Subcutaneous abdominal adipose tissue (tissue), 5 donors: ENCODE measurements around the gene CD226.

ENCODE experiments used
- H3K27ac ChIP-seq: one replicate; pipeline ENCODE4 v1.7.0; 2013; ENCODE audit warnings: low read depth, mild to moderate bottlenecking, inconsistent platforms, low read length, moderate library complexity
- H3K27me3 ChIP-seq, 5 donors: one replicate each; pipeline ENCODE4 v1.7.0; 2013; ENCODE audit warnings: low read length in 5 of 5, inconsistent platforms in 1 of 5; ENCODE audit not compliant: control insufficient read depth in 5 of 5, insufficient read depth in 4 of 5
- H3K36me3 ChIP-seq, 5 donors: one replicate each; pipeline ENCODE4 v1.7.0; 2013; ENCODE audit warnings: low read length in 5 of 5; ENCODE audit not compliant: control insufficient read depth in 5 of 5, insufficient read depth in 5 of 5
- H3K4me1 ChIP-seq, 5 donors: one replicate each; pipeline ENCODE4 v1.7.0; 2013; ENCODE audit warnings: low read length in 5 of 5, mild to moderate bottlenecking in 3 of 5, moderate library complexity in 1 of 5; ENCODE audit not compliant: control insufficient read depth in 5 of 5, insufficient read depth in 5 of 5
- H3K4me3 ChIP-seq, 5 donors: one replicate each; pipeline ENCODE4 v1.7.0; 2013; ENCODE audit warnings: low read length in 5 of 5, low read depth in 1 of 5
- H3K9ac ChIP-seq, 5 donors: one replicate each; pipeline ENCODE4 v1.7.0; 2013; ENCODE audit warnings: low read length in 5 of 5, mild to moderate bottlenecking in 4 of 5, moderate library complexity in 3 of 5
- H3K9me3 ChIP-seq, 5 donors: one replicate each; pipeline ENCODE4 v1.7.0; 2013; ENCODE audit warnings: low read length in 5 of 5; ENCODE audit not compliant: control insufficient read depth in 5 of 5
- donor health status: healthy.
- donor health status: healthy.
- donor health status: healthy.
- donor health status: healthy.
- donor health status: healthy.

Gene CD226

DNA sequence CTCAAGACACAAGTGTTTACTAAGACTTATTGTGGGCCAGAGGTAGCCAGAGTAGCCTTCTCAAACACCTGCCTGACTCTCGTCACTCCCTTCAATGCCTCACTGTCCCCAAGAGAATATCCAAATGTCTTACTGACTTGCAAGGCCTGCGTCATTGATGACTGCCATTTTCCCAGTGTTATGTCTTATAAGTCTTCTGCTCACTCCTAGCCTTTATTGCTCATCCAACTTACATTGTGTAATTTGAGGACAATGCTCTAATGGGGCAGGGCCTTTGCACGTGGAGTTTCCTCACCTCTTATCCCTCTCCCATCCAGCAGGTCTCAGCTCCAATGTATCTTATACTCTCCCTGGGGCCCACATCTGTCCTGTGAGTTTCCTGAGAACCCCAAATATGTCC, 10.1 kb upstream of the CD226 start:
- H3K36me3 ChIP-seq: no peaks in the 10 kb centered on the region
- peaks cover 0 to 2% (median 0%) of the 10 kb centered on the region in 5 donors for H3K4me1 ChIP-seq
- H3K9me3 ChIP-seq: no peaks in the 10 kb centered on the region
- H3K27me3 ChIP-seq: no peaks in the 10 kb centered on the region
- H3K27ac ChIP-seq: no peak overlapping the region
- no peak overlapping the region for H3K4me3 ChIP-seq
- H3K9ac ChIP-seq: no peak overlapping the region

DNA sequence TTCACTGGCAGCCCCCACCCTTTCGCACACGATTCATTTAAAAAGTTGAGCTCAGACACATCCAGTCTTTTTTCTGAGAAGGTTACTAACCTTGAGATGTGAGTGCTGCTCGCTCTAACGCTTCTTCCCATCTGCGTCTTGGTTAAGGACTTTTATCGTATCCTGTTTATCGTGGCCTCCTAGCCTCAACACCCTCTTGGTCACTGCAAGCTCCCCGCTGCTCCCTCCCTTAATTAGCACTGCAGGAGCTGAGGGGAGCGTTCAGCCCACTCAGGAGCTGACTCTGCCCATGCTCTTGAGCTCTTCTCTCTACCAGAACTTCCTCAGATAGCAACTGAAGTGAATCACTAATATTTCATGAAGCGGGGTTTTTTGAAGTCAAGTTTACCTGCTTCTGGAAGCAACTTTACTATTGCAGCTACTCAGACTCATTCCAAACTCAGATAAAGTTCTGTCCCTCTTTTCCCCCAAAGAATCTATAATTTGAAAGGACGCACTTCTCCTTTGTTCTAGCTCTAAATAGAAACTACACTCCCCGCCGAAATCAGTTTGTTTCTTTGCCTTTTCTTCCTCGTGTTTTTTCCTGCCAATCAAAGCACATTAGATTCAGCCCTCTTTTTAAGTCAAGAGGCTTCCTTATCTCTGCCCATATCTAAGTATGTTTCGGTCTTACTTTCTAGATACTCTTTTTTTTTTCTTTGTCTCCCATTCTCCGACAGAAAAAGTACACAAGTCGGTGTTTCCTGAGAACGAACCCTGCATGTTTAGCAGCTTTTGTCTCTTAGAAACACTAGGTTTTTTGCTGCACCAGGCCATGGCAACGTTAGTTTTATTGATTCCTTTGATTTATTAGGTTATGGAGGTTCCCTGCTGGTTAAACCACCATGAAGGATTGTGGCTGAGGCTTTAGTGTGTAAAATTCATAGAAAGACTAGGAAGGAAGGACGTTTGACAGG, 9.3 kb upstream of the CD226 start:
- H3K27me3 ChIP-seq: no peaks in the 10 kb centered on the region
- H3K9ac ChIP-seq: no peak overlapping the region
- H3K9me3 ChIP-seq: no peaks in the 10 kb centered on the region
- no peak overlapping the region for H3K27ac ChIP-seq
- H3K4me3 ChIP-seq: no peak overlapping the region
- peaks cover 0 to 2% (median 0%) of the 10 kb centered on the region in 5 donors for H3K4me1 ChIP-seq
- H3K36me3 ChIP-seq: no peaks in the 10 kb centered on the region

DNA sequence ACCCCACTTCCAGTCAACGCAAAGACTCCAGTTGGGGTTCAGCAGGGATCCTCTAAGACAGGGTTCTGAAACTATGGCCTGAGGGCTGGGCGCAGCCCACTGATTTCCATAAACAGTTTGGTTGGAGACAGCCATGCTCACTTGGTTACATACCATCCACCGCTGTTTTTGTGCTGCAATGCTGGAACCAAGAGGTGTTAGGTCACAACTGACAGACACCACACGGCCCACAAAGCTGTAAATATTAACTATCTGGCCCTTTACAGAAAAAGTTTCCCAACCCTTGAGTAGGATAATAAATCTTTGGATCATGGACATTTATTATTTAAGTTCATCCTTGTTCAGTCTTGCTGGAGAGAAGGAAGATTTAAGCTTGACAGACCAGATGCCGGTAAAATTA, 8.4 kb upstream of the CD226 start:
- Histone ChIP-seq H3K36me3 (no peaks in the 10 kb centered on the region), H3K4me1 (peaks cover 0 to 4% (median 2%) of the 10 kb centered on the region in 5 donors), H3K27ac (no peak overlapping the region), H3K27me3 (no peaks in the 10 kb centered on the region), H3K9ac (no peak overlapping the region), H3K4me3 (no peak overlapping the region), H3K9me3 (no peaks in the 10 kb centered on the region)

- Histone ChIP-seq H3K27me3 (no peaks in the 10 kb centered on the region), H3K9me3 (no peaks in the 10 kb centered on the region), H3K36me3 (no peaks in the 10 kb centered on the region), H3K4me1 (peaks cover 0 to 5% (median 2%) of the 10 kb centered on the region in 5 donors), H3K9ac (no peak overlapping the region), H3K27ac (no peak overlapping the region), H3K4me3 (no peak overlapping the region)
These were observed 7.2 kb upstream of the CD226 start for GRCh38 chr18:69954719-69955480.

GRCh38 chr18:69953191-69953590, 5.5 kb upstream of the CD226 start:
- Histone ChIP-seq H3K4me1 (peaks cover 0 to 5% (median 3%) of the 10 kb centered on the region in 5 donors), H3K27me3 (no peaks in the 10 kb centered on the region), H3K9ac (no peak overlapping the region), H3K9me3 (no peaks in the 10 kb centered on the region), H3K27ac (no peak overlapping the region), H3K36me3 (no peaks in the 10 kb centered on the region), H3K4me3 (no peak overlapping the region)

DNA sequence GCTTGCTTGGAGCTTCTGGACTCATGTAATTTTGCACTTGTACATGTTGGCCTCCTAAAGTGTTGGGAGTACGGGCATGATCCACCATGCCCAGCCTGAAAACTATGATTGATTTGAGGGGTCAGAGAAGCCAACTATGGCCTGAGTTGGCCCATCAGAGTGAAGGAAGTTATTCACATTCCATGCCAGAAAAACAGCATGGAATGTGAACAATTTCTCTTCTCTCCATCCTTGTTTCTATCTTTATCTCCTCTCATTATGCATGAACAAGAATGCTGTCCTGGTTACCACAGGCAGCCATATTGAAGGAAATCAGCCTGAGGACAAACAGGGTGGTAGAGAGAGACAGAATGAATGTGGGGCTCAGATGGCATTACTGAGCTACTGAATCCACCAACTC, 3.5 kb upstream of the CD226 start:
- Histone ChIP-seq H3K9me3 (no peaks in the 10 kb centered on the region), H3K36me3 (no peaks in the 10 kb centered on the region), H3K27ac (no peak overlapping the region)

GRCh38 chr18:69949538-69949936, 1.9 kb upstream of the CD226 start:
- no peaks in the 10 kb centered on the region for H3K36me3 ChIP-seq
- no peak overlapping the region for H3K4me3 ChIP-seq
- H3K9me3 ChIP-seq: no peaks in the 10 kb centered on the region
- no peaks in the 10 kb centered on the region for H3K27me3 ChIP-seq
- H3K9ac ChIP-seq: no peak overlapping the region
- peaks cover 0 to 5% (median 3%) of the 10 kb centered on the region in 5 donors for H3K4me1 ChIP-seq
- H3K27ac ChIP-seq: no peak overlapping the region

More for the DNA sequence above, 3.5 kb upstream of the CD226 start:
- Histone ChIP-seq H3K9ac (no peak overlapping the region), H3K27me3 (no peaks in the 10 kb centered on the region), H3K4me3 (no peak overlapping the region), H3K4me1 (peaks cover 0 to 5% (median 3%) of the 10 kb centered on the region in 5 donors)

- Histone ChIP-seq H3K27me3 (no peaks in the 10 kb centered on the region), H3K4me3 (no peak overlapping the region), H3K4me1 (peaks cover 0 to 5% (median 3%) of the 10 kb centered on the region in 5 donors), H3K36me3 (no peaks in the 10 kb centered on the region), H3K27ac (no peak overlapping the region), H3K9me3 (no peaks in the 10 kb centered on the region), H3K9ac (no peak overlapping the region)
These were observed 1.4 kb upstream of the CD226 start for GRCh38 chr18:69948919-69949537.

- no peaks in the 10 kb centered on the region for H3K27me3 ChIP-seq
- H3K9ac ChIP-seq: no peak overlapping the region
- H3K4me1 ChIP-seq: peaks cover 0 to 5% (median 3%) of the 10 kb centered on the region in 5 donors
- H3K9me3 ChIP-seq: no peaks in the 10 kb centered on the region
- no peaks in the 10 kb centered on the region for H3K36me3 ChIP-seq
- no peak overlapping the region for H3K27ac ChIP-seq
- H3K4me3 ChIP-seq: no peak overlapping the region
These were observed 583 bp upstream of the CD226 start for GRCh38 chr18:69948256-69948655.
